Tibial nerve (tissue), 4 donors: ENCODE data around the gene PERM1. TPM values are rescaled to one million over a fixed set of nuclear protein-coding genes. Genes with fewer than 3 reads are reported as not detected.
"Not testable (repeated sequence)": the region's sequence is repeated elsewhere in the genome, so short reads cannot be mapped to it uniquely, and the experiment has no call there.

Source experiments
- DNase-seq, 2 donors: peaks; one replicate each; pipeline ENCODE4 v3.0.0-alpha.2; 2019; ENCODE audit warnings: low spot score in 2 of 2
- H3K27ac ChIP-seq, 4 donors: fragments of 200-600 bp; sonication (generic) in 3 of 4; one replicate each; pipeline ENCODE4 v1.5.1; 2017 to 2019; ENCODE audit warnings: mild to moderate bottlenecking in 1 of 4
- H3K27me3 ChIP-seq, 2 donors: fragments of 200-600 bp; sonication (generic) in 1 of 2; one replicate each; pipeline versions ENCODE4 v1.5.1 to v1.6.0; 2017 to 2019
- H3K36me3 ChIP-seq, 3 donors: fragments of 200-600 bp; sonication (generic); one replicate each; pipeline ENCODE4 v1.5.1; 2018 to 2019
- H3K4me1 ChIP-seq, 4 donors: fragments of 200-600 bp; sonication (generic) in 3 of 4; one replicate each; pipeline ENCODE4 v1.5.1; 2017 to 2019
- H3K4me3 ChIP-seq, 4 donors: fragments of 200-600 bp; sonication (generic) in 3 of 4; one replicate each; pipeline ENCODE4 v1.5.1; 2017 to 2019; ENCODE audit warnings: mild to moderate bottlenecking in 1 of 4, moderate library complexity in 1 of 4
- H3K9me3 ChIP-seq, 4 donors: fragments of 200-600 bp; sonication (generic) in 3 of 4; one replicate each; pipeline ENCODE4 v1.5.1; 2017 to 2019
- EP300 ChIP-seq, 2 donors: sonication (generic); formaldehyde crosslinking; IDR thresholded peaks; one replicate each; pipeline ENCODE4 v1.6.1; 2017; ENCODE audit warnings: antibody characterized with exemption in 2 of 2, mild to moderate bottlenecking in 1 of 2
- POLR2A ChIP-seq, 2 donors: fragments of 450-650 bp; IDR thresholded peaks; one replicate each; pipeline ENCODE4 v1.6.1; 2017; ENCODE audit warnings: antibody characterized with exemption in 2 of 2, mild to moderate bottlenecking in 2 of 2, moderate library complexity in 2 of 2
- WGBS, 2 donors: methylation state at CpG; one replicate each; pipeline ENCODE4 v1.1.5; 2018; 5-methylcytosine and 5-hydroxymethylcytosine counted together
- total RNA-seq, 4 donors: library from RNA; depleted of rRNA; stranded (reverse); fragments of >200 nt; gene quantifications; one replicate each; pipeline ENCODE4 v1.1.0, GENCODE V29; 2016
- TF ChIP-seq, protein P1 (sequence below), 5 experiments: fragments of 200-600 bp in 3 of 5; fragments of 450-650 bp in 2 of 5; sonication (generic) in 3 of 5; IDR thresholded peaks; one replicate each; pipeline ENCODE4 v1.5.1; 2016 to 2019; ENCODE audit warnings: antibody characterized with exemption in 5 of 5, mild to moderate bottlenecking in 3 of 5, moderate library complexity in 2 of 5

Gene PERM1, protein sequence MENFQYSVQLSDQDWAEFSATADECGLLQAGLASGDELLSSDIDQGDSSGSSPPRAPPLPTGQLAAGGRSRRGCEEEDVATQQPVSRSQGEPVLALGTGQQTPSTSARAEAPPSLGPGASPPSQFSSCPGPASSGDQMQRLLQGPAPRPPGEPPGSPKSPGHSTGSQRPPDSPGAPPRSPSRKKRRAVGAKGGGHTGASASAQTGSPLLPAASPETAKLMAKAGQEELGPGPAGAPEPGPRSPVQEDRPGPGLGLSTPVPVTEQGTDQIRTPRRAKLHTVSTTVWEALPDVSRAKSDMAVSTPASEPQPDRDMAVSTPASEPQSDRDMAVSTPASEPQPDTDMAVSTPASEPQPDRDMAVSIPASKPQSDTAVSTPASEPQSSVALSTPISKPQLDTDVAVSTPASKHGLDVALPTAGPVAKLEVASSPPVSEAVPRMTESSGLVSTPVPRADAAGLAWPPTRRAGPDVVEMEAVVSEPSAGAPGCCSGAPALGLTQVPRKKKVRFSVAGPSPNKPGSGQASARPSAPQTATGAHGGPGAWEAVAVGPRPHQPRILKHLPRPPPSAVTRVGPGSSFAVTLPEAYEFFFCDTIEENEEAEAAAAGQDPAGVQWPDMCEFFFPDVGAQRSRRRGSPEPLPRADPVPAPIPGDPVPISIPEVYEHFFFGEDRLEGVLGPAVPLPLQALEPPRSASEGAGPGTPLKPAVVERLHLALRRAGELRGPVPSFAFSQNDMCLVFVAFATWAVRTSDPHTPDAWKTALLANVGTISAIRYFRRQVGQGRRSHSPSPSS
- under 1 TPM in 2 of 4 donors, not detected in 2; 0.22 to 0.78 TPM for total RNA-seq

DNA sequence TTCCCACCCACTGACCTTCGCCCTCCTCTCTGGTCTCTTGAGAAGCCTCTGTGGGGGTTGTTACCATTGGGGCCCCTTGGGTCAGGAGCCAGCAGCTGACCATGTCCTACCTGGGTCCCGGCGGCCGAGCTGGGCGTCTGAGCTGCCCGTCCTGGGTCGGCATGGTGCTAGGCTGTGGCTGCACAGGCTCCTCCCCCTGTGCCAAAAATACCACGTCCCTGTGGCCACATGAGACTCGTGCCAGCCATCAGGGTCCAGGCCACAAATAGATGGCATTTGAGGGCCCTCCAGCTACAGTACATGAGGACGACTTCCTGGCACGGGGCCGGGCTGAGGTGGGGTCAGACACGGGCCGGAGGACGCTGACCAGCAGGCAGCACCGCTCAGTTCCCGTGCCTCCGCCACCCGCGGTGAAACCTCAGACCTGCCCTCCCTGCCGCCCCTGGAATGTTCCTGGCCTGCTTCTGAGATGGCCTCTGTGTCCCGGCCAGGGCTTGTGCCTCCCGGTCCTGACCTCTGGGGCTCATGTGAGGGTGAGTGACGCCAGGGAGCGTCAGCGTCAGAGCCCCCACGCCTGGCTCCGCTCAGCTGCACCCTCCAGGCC lies at the start of gene PERM1:
PERM1 (minus strand) TSS at position 139 of the 604 bp plus-strand sequence. CDS start 1,064 bp downstream, outside the sequence.
- Histone ChIP-seq H3K36me3 (no peaks in the 10 kb centered on the region), H3K27me3 (peaks cover 0 to 22% of the 10 kb centered on the region in 2 donors), H3K4me1 (peaks cover 0 to 7% (median 2%) of the 10 kb centered on the region in 4 donors), H3K4me3 (no peak within 1 kb of the TSS), H3K27ac (no peak within 1 kb of the TSS), H3K9me3 (no peaks in the 10 kb centered on the region)
- WGBS, 2 donors, result 58 to 60% methylated on average over 16 of the region's 28 CpGs
- DNase-seq, result no peak
- TF ChIP-seq, protein P1, sequence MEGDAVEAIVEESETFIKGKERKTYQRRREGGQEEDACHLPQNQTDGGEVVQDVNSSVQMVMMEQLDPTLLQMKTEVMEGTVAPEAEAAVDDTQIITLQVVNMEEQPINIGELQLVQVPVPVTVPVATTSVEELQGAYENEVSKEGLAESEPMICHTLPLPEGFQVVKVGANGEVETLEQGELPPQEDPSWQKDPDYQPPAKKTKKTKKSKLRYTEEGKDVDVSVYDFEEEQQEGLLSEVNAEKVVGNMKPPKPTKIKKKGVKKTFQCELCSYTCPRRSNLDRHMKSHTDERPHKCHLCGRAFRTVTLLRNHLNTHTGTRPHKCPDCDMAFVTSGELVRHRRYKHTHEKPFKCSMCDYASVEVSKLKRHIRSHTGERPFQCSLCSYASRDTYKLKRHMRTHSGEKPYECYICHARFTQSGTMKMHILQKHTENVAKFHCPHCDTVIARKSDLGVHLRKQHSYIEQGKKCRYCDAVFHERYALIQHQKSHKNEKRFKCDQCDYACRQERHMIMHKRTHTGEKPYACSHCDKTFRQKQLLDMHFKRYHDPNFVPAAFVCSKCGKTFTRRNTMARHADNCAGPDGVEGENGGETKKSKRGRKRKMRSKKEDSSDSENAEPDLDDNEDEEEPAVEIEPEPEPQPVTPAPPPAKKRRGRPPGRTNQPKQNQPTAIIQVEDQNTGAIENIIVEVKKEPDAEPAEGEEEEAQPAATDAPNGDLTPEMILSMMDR (IDR thresholded peaks at IDR 0.05), result no peak
- no peak for TF ChIP-seq EP300 (IDR thresholded peaks at IDR 0.05)
- TF ChIP-seq POLR2A (IDR thresholded peaks at IDR 0.05), result no peak

DNA sequence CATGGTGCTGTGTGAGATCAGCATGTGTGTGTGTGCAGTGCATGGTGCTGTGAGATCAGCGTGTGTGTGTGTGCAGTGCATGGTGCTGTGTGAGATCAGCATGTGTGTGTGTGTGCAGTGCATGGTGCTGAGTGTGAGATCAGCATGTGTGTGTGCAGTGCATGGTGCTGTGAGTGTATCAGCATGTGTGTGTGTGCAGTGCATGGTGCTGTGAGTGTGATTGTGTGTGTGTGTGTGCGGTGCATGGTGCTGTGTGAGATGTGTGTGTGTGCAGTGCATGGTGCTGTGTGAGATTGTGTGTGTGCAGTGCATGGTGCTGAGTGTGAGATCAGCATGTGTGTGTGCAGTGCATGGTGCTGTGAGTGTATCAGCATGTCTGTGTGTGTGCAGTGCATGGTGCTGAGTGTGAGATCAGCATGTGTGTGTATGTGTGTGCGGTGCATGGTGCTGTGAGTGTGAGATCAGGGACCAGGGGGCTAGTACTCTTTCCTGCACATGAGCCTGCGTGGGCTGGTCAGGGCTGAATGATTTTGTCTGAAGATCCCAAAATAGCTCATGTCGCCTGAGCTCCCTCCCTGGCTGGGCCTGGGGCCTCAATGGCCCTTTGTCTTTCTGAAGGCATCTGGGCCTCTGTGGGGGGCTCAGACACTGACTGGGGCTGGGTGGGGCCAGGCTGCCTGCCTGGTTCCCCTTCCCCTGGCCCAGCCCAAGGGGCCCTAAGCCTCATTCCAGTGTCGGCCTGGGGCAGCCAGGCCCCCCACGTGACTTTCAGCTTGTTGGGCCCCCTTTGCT lies 49.2 kb upstream of the PERM1 start:
- not testable (repeated sequence) for H3K4me3 ChIP-seq, DNase-seq, H3K9me3 ChIP-seq
- H3K36me3 ChIP-seq, result peaks cover 0 to 10% (median 0%) of the 10 kb centered on the region in 3 donors
- WGBS, 2 donors, result 39 to 48% methylated on average over 4 to 6 of the region's 7 CpGs
- H3K4me1 ChIP-seq, result peaks cover 0 to 42% (median 24%) of the 10 kb centered on the region in 4 donors
- H3K27me3 ChIP-seq, result peaks cover 0 to 26% of the 10 kb centered on the region in 2 donors
- H3K27ac ChIP-seq, result peak overlapping the region in 1 of 4 donors; percentile 15

DNA sequence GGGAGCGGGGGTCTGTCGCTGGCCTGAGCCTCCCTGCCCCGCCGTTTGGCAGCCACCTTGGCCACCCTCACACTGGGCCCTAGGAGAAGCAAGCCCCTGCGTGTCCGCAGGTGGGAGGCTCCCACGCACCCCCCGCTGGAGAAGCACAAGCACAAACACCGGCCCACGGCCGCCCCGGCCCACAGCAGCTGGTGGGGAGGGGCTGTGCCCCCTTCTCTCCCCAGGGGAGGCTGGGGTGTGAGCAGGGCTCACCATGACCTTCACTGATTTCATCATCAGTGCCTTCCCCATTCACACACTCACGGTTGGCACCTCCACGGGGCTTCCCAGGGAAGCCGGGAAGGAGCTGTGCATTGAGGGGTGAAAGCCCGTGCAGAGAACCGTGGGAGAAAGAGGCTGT lies 45.9 kb upstream of the PERM1 start:
- Histone ChIP-seq H3K4me1 (peaks cover 0 to 46% (median 14%) of the 10 kb centered on the region in 4 donors), H3K9me3 (no peaks in the 10 kb centered on the region), H3K4me3 (no peak overlapping the region), H3K27ac (no peak overlapping the region), H3K36me3 (no peaks in the 10 kb centered on the region), H3K27me3 (peaks cover 0 to 10% of the 10 kb centered on the region in 2 donors)
- TF ChIP-seq, protein P1 (IDR thresholded peaks at IDR 0.05), result no peak
- no peak for TF ChIP-seq EP300 (IDR thresholded peaks at IDR 0.05)
- no peak for TF ChIP-seq POLR2A (IDR thresholded peaks at IDR 0.05)
- DNase-seq, result no peak
- 70 to 86% methylated on average over 5 to 17 of the region's 17 CpGs for WGBS, 2 donors

DNA sequence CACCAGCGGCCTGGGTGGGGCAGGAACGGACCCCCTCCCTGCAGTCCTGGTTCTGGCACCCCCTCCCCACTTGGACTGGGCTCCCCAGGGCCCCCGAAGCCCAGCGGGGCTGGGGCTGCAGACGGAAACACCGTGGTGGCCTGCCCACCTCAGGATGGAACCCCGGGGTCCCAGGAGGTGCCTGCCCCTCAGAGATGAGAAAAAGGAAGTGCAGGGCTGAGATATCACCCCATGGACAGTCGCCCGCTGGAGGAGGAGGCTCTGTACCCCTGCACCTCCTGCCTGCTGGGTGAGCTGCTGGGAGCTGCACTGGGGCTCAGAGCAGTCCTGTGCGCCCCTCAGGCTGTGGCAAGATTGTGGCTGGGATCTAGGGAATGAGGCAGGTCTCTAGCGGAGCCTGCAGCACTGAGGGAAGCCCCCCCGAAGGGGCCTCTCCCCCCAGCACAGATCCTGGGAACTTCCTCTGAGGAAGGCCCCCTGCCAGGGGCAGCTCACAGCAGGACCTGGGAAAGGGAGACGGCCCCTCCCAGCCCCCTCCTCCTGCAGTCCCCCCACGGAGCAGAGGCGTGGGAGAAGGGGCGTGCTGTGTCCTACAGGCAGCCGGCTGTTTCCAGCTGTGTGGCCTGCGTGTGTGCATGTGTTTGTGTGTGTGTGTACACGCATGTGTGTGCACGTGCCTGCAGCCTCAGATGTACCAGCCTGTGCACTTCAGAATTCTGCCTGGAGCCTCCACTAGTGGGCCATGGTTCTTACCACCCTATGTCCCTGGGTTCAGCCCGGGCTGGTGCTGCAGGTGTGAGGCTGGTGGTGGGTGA lies 44.9 kb upstream of the PERM1 start:
- no peak for DNase-seq
- WGBS, 2 donors, result 74 to 79% methylated on average over 5 to 21 of the region's 21 CpGs
- Histone ChIP-seq H3K27ac (no peak overlapping the region), H3K4me1 (peaks cover 0 to 37% (median 8%) of the 10 kb centered on the region in 4 donors), H3K9me3 (no peaks in the 10 kb centered on the region), H3K4me3 (no peak overlapping the region), H3K27me3 (no peaks in the 10 kb centered on the region), H3K36me3 (no peaks in the 10 kb centered on the region)
- TF ChIP-seq, protein P1 (IDR thresholded peaks at IDR 0.05), result no peak
- TF ChIP-seq EP300 (IDR thresholded peaks at IDR 0.05) (no peak), POLR2A (IDR thresholded peaks at IDR 0.05) (no peak)
